RWPE2 (cell line): ENCODE results near the gene FOXL3.
A peak's percentile ranks its signal among the peaks of the same experiment; 100 is the strongest.

Experiments used
- ATAC-seq: fragments of 200-7000 bp; cut with Tn5 transposase; 3 replicates; pipeline ENCODE4 v1.9.1; 2021; ENCODE audit warnings: low read depth
- DNase-seq: peaks from one replicate; pipeline ENCODE4 v3.0.0-alpha.2; 2020; ENCODE audit warnings: low spot score
- H3K27ac ChIP-seq: fragments of 450-650 bp; 2 replicates; pipeline ENCODE4 v1.5.1; 2017; ENCODE audit warnings: mild to moderate bottlenecking; ENCODE audit not compliant: poor library complexity, severe bottlenecking
- H3K27me3 ChIP-seq: fragments of 250-450 bp; sonication (Bioruptor Pico); 2 replicates; pipeline ENCODE4 v1.5.1; 2021; ENCODE audit warnings: mild to moderate bottlenecking, moderate library complexity; ENCODE audit not compliant: insufficient read depth, poor library complexity, severe bottlenecking
- H3K36me3 ChIP-seq: fragments of 250-450 bp; sonication (Bioruptor Pico); 2 replicates; pipeline ENCODE4 v1.5.1; 2020; ENCODE audit warnings: low read depth, mild to moderate bottlenecking, moderate library complexity
- H3K4me1 ChIP-seq: fragments of 250-450 bp; sonication (Bioruptor Pico); 2 replicates; pipeline ENCODE4 v1.5.1; 2021; ENCODE audit warnings: mild to moderate bottlenecking, moderate library complexity; ENCODE audit not compliant: insufficient read depth, poor library complexity, severe bottlenecking
- H3K4me3 ChIP-seq: fragments of 250-450 bp; sonication (Bioruptor Pico); 2 replicates; pipeline ENCODE4 v1.5.1; 2021; ENCODE audit warnings: mild to moderate bottlenecking, moderate library complexity; ENCODE audit not compliant: severe bottlenecking
- H3K9me3 ChIP-seq: fragments of 250-450 bp; sonication (Bioruptor Pico); 2 replicates; pipeline ENCODE4 v1.5.1; 2021; ENCODE audit warnings: mild to moderate bottlenecking, moderate library complexity; ENCODE audit not compliant: severe bottlenecking
- CTCF ChIP-seq: fragments of 450-650 bp; IDR thresholded peaks from one replicate; pipeline ENCODE4 v1.5.1; 2017; ENCODE audit warnings: mild to moderate bottlenecking, moderate library complexity; ENCODE audit not compliant: poor library complexity, severe bottlenecking

Gene FOXL3

GRCh38 chr7:329691-330281 is 39.8 kb downstream of the FOXL3 start:
- no peak for TF ChIP-seq CTCF
- no peaks in the 10 kb centered on the region for H3K36me3 ChIP-seq
- H3K27ac ChIP-seq: no peak overlapping the region
- no peak overlapping the region for H3K4me3 ChIP-seq
- no peaks in the 10 kb centered on the region for H3K27me3 ChIP-seq
- H3K4me1 ChIP-seq: peaks cover 4% of the 10 kb centered on the region
- DNase-seq (no peak), ATAC-seq (no peak)
- H3K9me3 ChIP-seq: no peaks in the 10 kb centered on the region

GRCh38 chr7:330511-331230 is 40.7 kb downstream of the FOXL3 start:
- ATAC-seq: no peak
- no peak for TF ChIP-seq CTCF
- H3K27me3 ChIP-seq: no peaks in the 10 kb centered on the region
- DNase-seq: peak; percentile 54
- peaks cover 4% of the 10 kb centered on the region for H3K4me1 ChIP-seq
- no peaks in the 10 kb centered on the region for H3K9me3 ChIP-seq
- no peaks in the 10 kb centered on the region for H3K36me3 ChIP-seq
- no peak overlapping the region for H3K27ac ChIP-seq
- no peak overlapping the region for H3K4me3 ChIP-seq

- DNase-seq (peak; percentile 52), ATAC-seq (no peak)
- no peaks in the 10 kb centered on the region for H3K27me3 ChIP-seq
- no peaks in the 10 kb centered on the region for H3K36me3 ChIP-seq
- no peak for TF ChIP-seq CTCF
- no peak overlapping the region for H3K27ac ChIP-seq
- no peak overlapping the region for H3K4me3 ChIP-seq
- peaks cover 4% of the 10 kb centered on the region for H3K4me1 ChIP-seq
- no peaks in the 10 kb centered on the region for H3K9me3 ChIP-seq
Measured at GRCh38 chr7:332020-332517, 42.1 kb downstream of the FOXL3 start.

- H3K4me3 ChIP-seq: peak overlapping the region; percentile 11
- no peaks in the 10 kb centered on the region for H3K36me3 ChIP-seq
Measured at GRCh38 chr7:332646-333392, 42.8 kb downstream of the FOXL3 start.

More at GRCh38 chr7:332646-333392, 42.8 kb downstream of the FOXL3 start:
- peak; percentile 87 for TF ChIP-seq CTCF
- peak; percentile 72 for DNase-seq
- peak; percentile 91 for ATAC-seq
- Histone ChIP-seq H3K27ac (peak overlapping the region; percentile 19), H3K9me3 (no peaks in the 10 kb centered on the region), H3K4me1 (peaks cover 4% of the 10 kb centered on the region), H3K27me3 (no peaks in the 10 kb centered on the region)
